ENCODE results near the gene OPCML.
A peak's percentile ranks its signal among the peaks of the same experiment; 100 is the strongest.

The OPCML gene

GRCh38 chr11:133577403-133577802 lies 45.1 kb upstream of the OPCML start:
- H3K79me2 ChIP-seq (ENCODE audit: control insufficient read depth, low read length), result no peaks in the 10 kb centered on the region
- H3K4me3 ChIP-seq (ENCODE audit: low read length), result no peak overlapping the region
- H3K9me3 ChIP-seq (ENCODE audit: control insufficient read depth, insufficient read depth, low read length), result no peaks in the 10 kb centered on the region
- no peaks in the 10 kb centered on the region for H3K9me2 ChIP-seq (replicated peaks; ENCODE audit: control insufficient read depth, low read length)
- H3F3A ChIP-seq (ENCODE audit: control insufficient read depth, insufficient read depth), result no peaks in the 10 kb centered on the region
- no peaks in the 10 kb centered on the region for H3K36me3 ChIP-seq (ENCODE audit: control insufficient read depth, low read length)
- H3K27me3 ChIP-seq (ENCODE audit: control insufficient read depth, low read length), result no peaks in the 10 kb centered on the region
- H3K27ac ChIP-seq (ENCODE audit: low read depth, low read length), result no peak overlapping the region
- TF ChIP-seq CTCF (IDR thresholded peaks at IDR 0.05; ENCODE audit: low read depth, low read length, poor library complexity, severe bottlenecking) (no peak), EZH2phosphoT487 (IDR thresholded peaks at IDR 0.05; ENCODE audit: borderline replicate concordance, low read length) (no peak)
- H3K4me2 ChIP-seq (ENCODE audit: low read length), result no peak overlapping the region
- H3K4me1 ChIP-seq (ENCODE audit: control insufficient read depth, low read length), result no peaks in the 10 kb centered on the region
- no peaks in the 10 kb centered on the region for H4K20me1 ChIP-seq (ENCODE audit: control insufficient read depth, insufficient read depth, low read depth, low read length)

- Histone ChIP-seq H3K9me3 (ENCODE audit: control insufficient read depth, insufficient read depth, low read length) (no peaks in the 10 kb centered on the region), H3K4me1 (ENCODE audit: control insufficient read depth, low read length) (no peaks in the 10 kb centered on the region), H3K4me3 (ENCODE audit: low read length) (no peak overlapping the region), H3K27me3 (ENCODE audit: control insufficient read depth, low read length) (no peaks in the 10 kb centered on the region), H3K36me3 (ENCODE audit: control insufficient read depth, low read length) (no peaks in the 10 kb centered on the region), H3K79me2 (ENCODE audit: control insufficient read depth, low read length) (no peaks in the 10 kb centered on the region), H4K20me1 (ENCODE audit: control insufficient read depth, insufficient read depth, low read depth, low read length) (no peaks in the 10 kb centered on the region), H3K4me2 (ENCODE audit: low read length) (no peak overlapping the region), H3K27ac (ENCODE audit: low read depth, low read length) (no peak overlapping the region), H3K9me2 (replicated peaks; ENCODE audit: control insufficient read depth, low read length) (no peaks in the 10 kb centered on the region), H3F3A (ENCODE audit: control insufficient read depth, insufficient read depth) (no peaks in the 10 kb centered on the region)
- TF ChIP-seq EZH2phosphoT487 (IDR thresholded peaks at IDR 0.05; ENCODE audit: borderline replicate concordance, low read length), result no peak
- TF ChIP-seq CTCF (IDR thresholded peaks at IDR 0.05; ENCODE audit: low read depth, low read length, poor library complexity, severe bottlenecking), result peak; percentile 37
Observed at GRCh38 chr11:133576351-133576750, 44.0 kb upstream of the OPCML start.

DNA sequence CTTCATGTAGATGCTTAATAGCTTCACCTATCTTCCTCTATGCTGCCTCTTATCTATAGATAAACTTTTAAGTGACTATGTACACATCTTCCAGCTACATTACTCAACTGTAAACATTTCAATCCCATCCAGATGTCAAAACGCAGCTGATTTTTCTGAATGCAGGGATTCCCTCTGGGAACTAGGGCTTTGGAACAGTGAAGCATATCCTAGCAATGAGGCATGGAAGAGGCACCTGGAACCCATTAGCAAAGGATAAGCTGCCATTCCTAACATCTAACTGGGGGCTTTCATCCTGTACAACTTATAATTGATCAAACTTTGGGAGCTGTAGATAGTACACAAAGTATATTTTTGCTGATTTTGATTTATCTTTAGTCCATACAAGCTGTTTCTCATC lies 40.8 kb upstream of the OPCML start:
- H3K36me3 ChIP-seq (ENCODE audit: control insufficient read depth, low read length), result no peaks in the 10 kb centered on the region
- H3K4me2 ChIP-seq (ENCODE audit: low read length), result no peak overlapping the region

More for the DNA sequence above, 40.8 kb upstream of the OPCML start:
- no peaks in the 10 kb centered on the region for H3K4me1 ChIP-seq (ENCODE audit: control insufficient read depth, low read length)
- H3K27me3 ChIP-seq (ENCODE audit: control insufficient read depth, low read length), result no peaks in the 10 kb centered on the region
- no peaks in the 10 kb centered on the region for H3F3A ChIP-seq (ENCODE audit: control insufficient read depth, insufficient read depth)
- no peaks in the 10 kb centered on the region for H3K9me2 ChIP-seq (replicated peaks; ENCODE audit: control insufficient read depth, low read length)
- no peak overlapping the region for H3K4me3 ChIP-seq (ENCODE audit: low read length)
- H3K79me2 ChIP-seq (ENCODE audit: control insufficient read depth, low read length), result no peaks in the 10 kb centered on the region
- TF ChIP-seq CTCF (IDR thresholded peaks at IDR 0.05; ENCODE audit: low read depth, low read length, poor library complexity, severe bottlenecking) (no peak), EZH2phosphoT487 (IDR thresholded peaks at IDR 0.05; ENCODE audit: borderline replicate concordance, low read length) (no peak)
- H3K9me3 ChIP-seq (ENCODE audit: control insufficient read depth, insufficient read depth, low read length), result no peaks in the 10 kb centered on the region
- no peak overlapping the region for H3K27ac ChIP-seq (ENCODE audit: low read depth, low read length)
- no peaks in the 10 kb centered on the region for H4K20me1 ChIP-seq (ENCODE audit: control insufficient read depth, insufficient read depth, low read depth, low read length)

Data from DOHH2 (cell line).